IMR-90 (cell line): ENCODE data around the gene MRPS24. TPM values are rescaled to one million over a fixed set of nuclear protein-coding genes. Genes with fewer than 3 reads are reported as not detected.

Experiments used
- ATAC-seq: fragments of 200-7000 bp; cut with Tn5 transposase; 2 replicates; pipeline ENCODE4 v1.9.1; 2020; ENCODE audit warnings: low read depth, mild to moderate bottlenecking, moderate library complexity
- BruUV-seq: library from RNA; stranded (reverse); fragments of 400-500 nt; replicated peaks from 2 replicates; lab custom pipeline; 2021; lab: Mats Ljungman, UMichigan
- CTCF ChIA-PET: fragments of 300-600 bp; formaldehyde crosslinking; extraction: SDS; loops from one replicate; lab custom pipeline; 2021; ENCODE audit warnings: antibody characterized with exemption; lab: Yijun Ruan, JAX
- POLR2A ChIA-PET: fragments of 300-600 bp; sonication (Branson Sonifier 250); formaldehyde crosslinking; loops from one replicate; lab custom pipeline; 2022; ENCODE audit warnings: antibody characterized with exemption; ENCODE audit not compliant: unreplicated experiment; lab: Charles Lee
- DNase-seq: peaks from one replicate; pipeline ENCODE4 v3.0.0; 2013
- H2AFZ ChIP-seq: replicated peaks from 2 replicates; pipeline ENCODE3; 2013; ENCODE audit warnings: low read length, mild to moderate bottlenecking; ENCODE audit not compliant: poor library complexity
- H2AK5ac ChIP-seq: 2 replicates; pipeline ENCODE4 v1.6.1; 2013; ENCODE audit warnings: low read depth, low read length, inconsistent platforms
- H2AK9ac ChIP-seq: replicated peaks from 2 replicates; pipeline ENCODE3; 2013; ENCODE audit warnings: mild to moderate bottlenecking, low read depth, low read length, moderate library complexity; ENCODE audit not compliant: poor library complexity
- H2BK120ac ChIP-seq: 2 replicates; pipeline ENCODE4 v1.6.1; 2013; ENCODE audit warnings: low read depth, low read length, inconsistent platforms
- H2BK15ac ChIP-seq: 3 replicates; pipeline ENCODE4 v1.6.1; 2013; ENCODE audit warnings: low read depth, low read length, inconsistent platforms
- H2BK20ac ChIP-seq: 2 replicates; pipeline ENCODE4 v1.6.1; 2013; ENCODE audit warnings: low read depth, mild to moderate bottlenecking, inconsistent platforms, low read length, moderate library complexity
- H2BK5ac ChIP-seq: 2 replicates; pipeline ENCODE4 v1.6.1; 2013; ENCODE audit warnings: mild to moderate bottlenecking, low read depth, low read length, inconsistent platforms; ENCODE audit not compliant: poor library complexity, severe bottlenecking
- H3K14ac ChIP-seq: replicated peaks from 2 replicates; pipeline ENCODE4 v1.6.1; 2013; ENCODE audit warnings: low read depth, low read length, inconsistent platforms
- H3K18ac ChIP-seq: 2 replicates; pipeline ENCODE4 v1.6.1; 2013; ENCODE audit warnings: low read depth, low read length, control low read depth
- H3K23ac ChIP-seq: 2 replicates; pipeline ENCODE4 v1.6.1; 2013; ENCODE audit warnings: low read depth, low read length, inconsistent platforms
- H3K27ac ChIP-seq: 2 replicates; pipeline ENCODE4 v1.5.1; 2013; ENCODE audit warnings: mild to moderate bottlenecking, control low read depth, low read length; ENCODE audit not compliant: insufficient read depth
- H3K27me3 ChIP-seq: 2 replicates; pipeline ENCODE4 v1.6.1; 2013; ENCODE audit warnings: low read length; ENCODE audit not compliant: control insufficient read depth, insufficient read depth
- H3K36me3 ChIP-seq: 2 replicates; pipeline ENCODE4 v1.6.1; 2013; ENCODE audit warnings: low read length, mixed read lengths; ENCODE audit not compliant: control insufficient read depth, insufficient read depth
- H3K4ac ChIP-seq: 2 replicates; pipeline ENCODE4 v1.6.1; 2013; ENCODE audit warnings: low read depth, low read length, inconsistent platforms
- H3K4me1 ChIP-seq: 2 replicates; pipeline ENCODE4 v1.6.1; 2013; ENCODE audit warnings: low read length, mixed read lengths; ENCODE audit not compliant: control insufficient read depth, insufficient read depth
- H3K4me2 ChIP-seq: 2 replicates; pipeline ENCODE4 v1.6.1; 2013; ENCODE audit warnings: low read depth, mild to moderate bottlenecking, control low read depth, low read length, moderate library complexity
- H3K4me3 ChIP-seq: 2 replicates; pipeline ENCODE4 v1.5.1; 2013; ENCODE audit warnings: low read depth, mild to moderate bottlenecking, control low read depth, low read length, moderate library complexity; ENCODE audit not compliant: insufficient read depth
- H3K56ac ChIP-seq: 2 replicates; pipeline ENCODE4 v1.6.1; 2013; ENCODE audit warnings: low read length, inconsistent platforms; ENCODE audit not compliant: insufficient read depth; ENCODE audit errors: extremely low read depth
- H3K79me1 ChIP-seq, 2 experiments: 2 replicates each; pipeline ENCODE4 v1.6.1; 2013; ENCODE audit warnings: low read length in 2 of 2, inconsistent platforms in 1 of 2, low read depth in 1 of 2
- H3K9ac ChIP-seq: 2 replicates; pipeline ENCODE4 v1.6.1; 2013; ENCODE audit warnings: low read depth, low read length, control low read depth
- H3K9me1 ChIP-seq: 2 replicates; pipeline ENCODE4 v1.6.1; 2013; ENCODE audit warnings: low read length, inconsistent platforms; ENCODE audit not compliant: insufficient read depth
- H3K9me3 ChIP-seq: 2 replicates; pipeline ENCODE4 v1.6.1; 2013; ENCODE audit warnings: low read length; ENCODE audit not compliant: control insufficient read depth, insufficient read depth
- H4K20me1 ChIP-seq: 2 replicates; pipeline ENCODE4 v1.6.1; 2013; ENCODE audit warnings: low read length, inconsistent platforms; ENCODE audit not compliant: insufficient read depth
- H4K5ac ChIP-seq: 2 replicates; pipeline ENCODE4 v1.6.1; 2013; ENCODE audit warnings: mild to moderate bottlenecking, low read depth, low read length, control low read depth
- H4K8ac ChIP-seq, 2 experiments: 2 replicates each; pipeline ENCODE4 v1.6.1; 2013; ENCODE audit warnings: low read depth in 2 of 2, low read length in 2 of 2, control low read depth in 1 of 2, inconsistent platforms in 1 of 2
- H4K91ac ChIP-seq: 2 replicates; pipeline ENCODE4 v1.6.1; 2013; ENCODE audit warnings: low read depth, low read length, inconsistent platforms; ENCODE audit not compliant: insufficient read depth
- BHLHE40 ChIP-seq: fragments of 150-350 bp; IDR thresholded peaks from 2 replicates; pipeline ENCODE4 v1.6.1; 2016; ENCODE audit warnings: mild to moderate bottlenecking, low read depth, low read length
- CEBPB ChIP-seq: IDR thresholded peaks from 2 replicates; pipeline ENCODE4 v1.6.1; 2012; ENCODE audit warnings: low read depth, low read length, improper control_type of control experiment
- CHD1 ChIP-seq: IDR thresholded peaks from 2 replicates; pipeline ENCODE4 v1.6.1; 2012; ENCODE audit warnings: low read depth, low read length, improper control_type of control experiment
- CTCF ChIP-seq: conservative IDR thresholded peaks from 2 replicates; pipeline ENCODE4 v1.5.1; 2012; ENCODE audit warnings: mild to moderate bottlenecking, low read depth, low read length, improper control_type of control experiment
- ELK1 ChIP-seq: fragments of 150-350 bp; IDR thresholded peaks from 2 replicates; pipeline ENCODE4 v1.6.1; 2016; ENCODE audit warnings: low read depth, mild to moderate bottlenecking, low read length, moderate library complexity, borderline replicate concordance
- FOS ChIP-seq: fragments of 150-350 bp; IDR thresholded peaks from 2 replicates; pipeline ENCODE4 v1.6.1; 2016; ENCODE audit warnings: low read depth, low read length
- MAFK ChIP-seq: IDR thresholded peaks from 2 replicates; pipeline ENCODE4 v1.6.1; 2012; ENCODE audit warnings: low read depth, low read length, improper control_type of control experiment
- MAZ ChIP-seq: IDR thresholded peaks from 2 replicates; pipeline ENCODE4 v1.6.1; 2012; ENCODE audit warnings: low read depth, mild to moderate bottlenecking, low read length, improper control_type of control experiment, moderate library complexity, borderline replicate concordance
- MXI1 ChIP-seq: IDR thresholded peaks from 2 replicates; pipeline ENCODE4 v1.6.1; 2012; ENCODE audit warnings: low read depth, mild to moderate bottlenecking, low read length, moderate library complexity, borderline replicate concordance
- NFE2L2 ChIP-seq: fragments of 150-350 bp; IDR thresholded peaks from 2 replicates; pipeline ENCODE4 v1.6.1; 2016; ENCODE audit warnings: low read depth, mild to moderate bottlenecking, low read length
- POLR2A ChIP-seq: IDR thresholded peaks from 2 replicates; pipeline ENCODE4 v1.6.1; 2012; ENCODE audit warnings: mild to moderate bottlenecking, low read depth, low read length
- RAD21 ChIP-seq: IDR thresholded peaks from 2 replicates; pipeline ENCODE4 v1.6.1; 2012; ENCODE audit warnings: low read length, improper control_type of control experiment
- RCOR1 ChIP-seq: IDR thresholded peaks from 2 replicates; pipeline ENCODE4 v1.6.1; 2012; ENCODE audit warnings: mild to moderate bottlenecking, low read length, improper control_type of control experiment; ENCODE audit not compliant: insufficient replicate concordance
- RFX5 ChIP-seq: IDR thresholded peaks from 2 replicates; pipeline ENCODE4 v1.8.0; 2012; ENCODE audit warnings: low read depth, mild to moderate bottlenecking, low read length, moderate library complexity
- SMC3 ChIP-seq: fragments of 150-350 bp; IDR thresholded peaks from 2 replicates; pipeline ENCODE4 v1.6.1; 2016; ENCODE audit warnings: low read depth, mild to moderate bottlenecking, antibody characterized with exemption, low read length, moderate library complexity
- USF2 ChIP-seq: fragments of 150-350 bp; IDR thresholded peaks from 2 replicates; pipeline ENCODE4 v1.6.1; 2017; ENCODE audit warnings: mild to moderate bottlenecking, antibody characterized with exemption, low read length, low read depth
- WGBS, 2 experiments: methylation state at CpG; one replicate each; pipeline versions ENCODE4 v1.1.5 to v1.1.7; 2013; ENCODE audit warnings: missing lambda C conversion rate in 2 of 2; ENCODE audit not compliant: insufficient read length in 1 of 2; ENCODE audit errors: extremely low coverage in 2 of 2; 5-methylcytosine and 5-hydroxymethylcytosine counted together
- dilution Hi-C: fragments of 300-500 bp; cut with HindIII; formaldehyde crosslinking; loops from one replicate; pipeline ENCODE4 v1.14.3; 2018; ENCODE audit warnings: low sequenced_read_pairs; ENCODE audit not compliant: unreplicated experiment
- in situ Hi-C: fragments of 300-500 bp; cut with MboI; formaldehyde crosslinking; loops from 3 replicates; pipeline ENCODE4 v1.14.3; 2019; ENCODE audit warnings: low sequenced_read_pairs, inconsistent platforms, mixed read lengths
- intact Hi-C: fragments of 100-400 bp; cut with micrococcal nuclease; formaldehyde crosslinking; loops from 2 replicates; pipeline ENCODE4 v1.10.0; 2022
- polyA plus RNA-seq, 3 experiments: library from polyadenylated mRNA; depleted of rRNA; stranded (reverse); fragments of >200 nt; gene quantifications; 2 replicates each; pipeline ENCODE4 v1.2.3, GENCODE V29; 2012; ENCODE audit warnings: low replicate concordance in 1 of 3
- total RNA-seq: library from RNA; depleted of rRNA; stranded (reverse); fragments of >200 nt; gene quantifications from 2 replicates; pipeline ENCODE4 v1.2.3, GENCODE V29; 2012

The MRPS24 gene
- total and polyA plus RNA-seq, 2 of the 4 experiments (the other 2 are of a cell fraction) = 151 to 266 TPM

- H3K9me1 ChIP-seq = no peaks in the 10 kb centered on the region
- no peak overlapping the region for H4K91ac ChIP-seq
- in situ Hi-C loops = loop anchor here (25.0 kb wide), 1 partner anchor 912 kb away; the partner anchor contains the start of genes MRPL32 and PSMA2
- H2BK20ac ChIP-seq = no peak overlapping the region
- H2BK120ac ChIP-seq = no peak overlapping the region
- no peaks in the 10 kb centered on the region; the same call in 1 of the 2 replicates for H3K9me3 ChIP-seq
- no peaks in the 10 kb centered on the region for H4K20me1 ChIP-seq
- no peak overlapping the region for H3K4ac ChIP-seq
- H3K23ac ChIP-seq = no peak overlapping the region
- H3K4me1 ChIP-seq = no peaks in the 10 kb centered on the region
- peaks cover 5% of the 10 kb centered on the region; the same call in 1 of the 2 replicates for H3K27me3 ChIP-seq
- no CpG with 5 or more reads among the region's 2 CpGs for WGBS, 2 experiments
- no peak overlapping the region for H3K4me3 ChIP-seq
- no peak overlapping the region for H2AFZ ChIP-seq
- no peak overlapping the region for H3K9ac ChIP-seq
- no peak overlapping the region for H3K4me2 ChIP-seq
- no peak overlapping the region for H4K8ac ChIP-seq
- no peak overlapping the region for H3K56ac ChIP-seq
- dilution Hi-C loops = no loop called here
- intact Hi-C loops = no loop called here
- no peak overlapping the region for H3K14ac ChIP-seq
- no peak overlapping the region for H3K27ac ChIP-seq
- ChIA-PET POLR2A (no interaction called here), CTCF (interaction anchor here (0.6 to 2.3 kb wide), 2 partner anchors 10 to 21 kb away, joined by 3 to 10 read pairs; no protein-coding TSS in a partner anchor)
- H2BK5ac ChIP-seq = no peak overlapping the region
- TF ChIP-seq NFE2L2 (no peak), RCOR1 (no peak), SMC3 (no peak), FOS (no peak), POLR2A (no peak), CEBPB (no peak), USF2 (no peak), MAZ (no peak), ELK1 (no peak), MAFK (no peak), RAD21 (no peak), CHD1 (no peak), MXI1 (no peak), CTCF (no peak), RFX5 (no peak), BHLHE40 (no peak)
- H2BK15ac ChIP-seq = no peak overlapping the region
- no peak overlapping the region for H2AK5ac ChIP-seq
- no peaks in the 10 kb centered on the region for H3K79me1 ChIP-seq
- no TSS peak for BruUV-seq
- H4K5ac ChIP-seq = no peak overlapping the region
- no peak overlapping the region for H3K18ac ChIP-seq
- no peak for DNase-seq
- ATAC-seq = no peak
- H3K36me3 ChIP-seq = no peaks in the 10 kb centered on the region
- H2AK9ac ChIP-seq = no peak overlapping the region
Measured at GRCh38 chr7:43849047-43849446, 20.3 kb downstream of the MRPS24 start.
